ENCODE data around the gene SOAT2. TPM values are rescaled to one million over a fixed set of nuclear protein-coding genes. Genes with fewer than 3 reads are reported as not detected.

SOAT2 gene
- total RNA-seq, 4 donors from 2014 or later, result 13.3 to 55.0 (median 34.5) TPM; not detected in 1

DNA sequence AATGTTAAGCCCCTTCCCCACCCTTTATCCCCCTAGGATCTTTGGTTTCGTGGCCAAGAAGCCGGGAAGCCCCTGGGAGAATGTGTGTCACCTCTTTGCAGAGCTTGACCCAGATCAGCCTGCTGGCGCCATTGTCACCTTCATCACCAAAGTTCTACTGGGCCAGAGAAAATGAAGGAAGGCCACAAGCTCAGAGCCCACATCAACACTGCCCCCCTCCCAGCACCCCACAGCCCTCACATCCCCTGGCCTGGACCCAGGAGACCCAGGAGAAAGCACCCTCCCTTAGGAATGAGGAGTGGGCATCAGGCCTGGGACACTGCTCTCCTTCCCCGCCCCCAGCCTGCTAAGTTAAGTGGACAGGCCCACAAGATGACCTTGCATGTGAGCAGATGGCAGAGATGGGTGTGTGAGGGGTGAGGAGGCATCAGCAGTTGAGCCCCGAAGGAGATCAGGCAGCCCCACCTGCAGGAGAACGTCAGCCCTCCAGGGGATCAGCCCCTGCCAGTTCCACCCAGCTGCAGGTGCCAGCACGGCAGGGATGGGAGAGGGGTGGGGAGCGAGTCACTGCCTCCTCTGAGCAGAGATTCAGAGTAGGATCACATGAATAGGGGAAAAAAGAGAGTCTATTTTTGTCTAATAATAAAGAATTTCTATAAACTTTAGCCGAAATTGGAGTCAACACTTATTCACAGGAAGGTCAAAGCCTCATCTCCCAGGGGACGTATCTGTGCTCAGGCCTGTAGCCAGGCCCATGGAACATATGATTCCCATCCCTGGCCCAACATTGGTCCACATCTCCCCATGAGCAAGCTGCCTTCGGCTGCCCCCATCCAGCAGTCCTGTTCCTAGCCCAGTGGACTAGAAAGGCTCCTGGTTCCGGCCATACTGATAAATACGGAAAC lies 39.3 kb upstream of the SOAT2 start:
- peak in 2 of 3 donors; percentile 40 to 57 for DNase-seq
- peak overlapping the region in 3 of 4 donors; percentile 42 to 50 (median 49) for H3K27ac ChIP-seq
- no peak overlapping the region for H3K4me3 ChIP-seq
- H3K36me3 ChIP-seq, result peaks cover 0 to 51% (median 0%) of the 10 kb centered on the region in 3 donors
- peaks cover 0 to 36% (median 2%) of the 10 kb centered on the region in 4 donors for H3K4me1 ChIP-seq
- H3K27me3 ChIP-seq, result no peaks in the 10 kb centered on the region
- TF ChIP-seq CTCF (IDR thresholded peaks at IDR 0.05) (no peak), POLR2A (IDR thresholded peaks at IDR 0.05) (no peak)
- no peaks in the 10 kb centered on the region for H3K9me3 ChIP-seq

DNA sequence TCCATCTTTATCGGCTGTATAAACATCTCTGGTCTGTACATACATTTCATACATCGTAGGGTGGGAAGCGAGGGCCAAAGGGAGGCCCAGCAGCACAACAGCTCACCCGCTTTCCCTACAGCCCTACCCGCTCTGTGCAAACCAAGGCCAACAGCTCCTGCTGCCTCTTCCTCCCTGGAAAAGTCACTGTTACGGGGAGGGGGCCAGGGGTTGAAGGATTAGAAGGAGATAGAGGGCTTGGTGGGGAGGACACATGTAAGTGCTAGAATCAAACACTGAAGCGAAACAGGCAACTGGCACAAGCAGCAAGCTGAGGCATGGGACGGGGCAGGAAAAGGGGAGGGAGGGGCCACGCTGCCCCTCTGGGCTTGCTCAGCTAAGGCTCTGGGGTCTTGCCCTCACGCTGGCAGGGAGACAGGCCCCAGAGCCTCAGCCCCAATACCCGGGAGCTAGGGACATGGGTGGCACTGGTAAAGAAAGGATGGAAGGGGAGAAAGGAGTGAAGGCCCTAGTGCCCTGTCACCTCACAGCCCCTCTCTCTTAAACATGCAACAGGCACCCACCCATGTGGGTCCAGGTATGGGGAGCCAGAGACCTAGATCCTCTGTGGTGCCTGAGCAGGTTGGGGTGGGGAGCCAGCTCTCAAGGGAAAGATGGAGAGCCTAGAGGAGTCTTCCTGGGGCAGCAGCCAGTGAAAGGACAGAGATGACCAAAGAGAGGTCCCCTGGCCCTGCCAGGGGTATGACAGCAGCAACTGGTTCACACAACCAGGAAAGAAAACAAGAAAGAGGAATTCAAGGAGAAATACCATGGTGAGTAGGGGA lies 38.5 kb upstream of the SOAT2 start:
- Histone ChIP-seq H3K27me3 (no peaks in the 10 kb centered on the region), H3K4me1 (peaks cover 0 to 39% (median 2%) of the 10 kb centered on the region in 4 donors), H3K9me3 (no peaks in the 10 kb centered on the region), H3K27ac (peak overlapping the region; percentile 20 to 63 (median 46)), H3K4me3 (no peak overlapping the region), H3K36me3 (peaks cover 0 to 54% (median 0%) of the 10 kb centered on the region in 3 donors)
- peak in 1 of 3 donors; percentile 44 for DNase-seq
- TF ChIP-seq CTCF (IDR thresholded peaks at IDR 0.05) (no peak), POLR2A (IDR thresholded peaks at IDR 0.05) (no peak)

- TF ChIP-seq POLR2A (IDR thresholded peaks at IDR 0.05) (no peak), CTCF (IDR thresholded peaks at IDR 0.05) (no peak)
- no peak overlapping the region for H3K4me3 ChIP-seq
- peaks cover 0 to 36% (median 2%) of the 10 kb centered on the region in 4 donors for H3K4me1 ChIP-seq
- DNase-seq, result peak in 1 of 3 donors; percentile 45
- peak overlapping the region in 3 of 4 donors; percentile 38 to 63 (median 50) for H3K27ac ChIP-seq
- H3K9me3 ChIP-seq, result no peaks in the 10 kb centered on the region
- H3K36me3 ChIP-seq, result peaks cover 0 to 54% (median 0%) of the 10 kb centered on the region in 3 donors
- no peaks in the 10 kb centered on the region for H3K27me3 ChIP-seq
Observed at GRCh38 chr12:53065470-53065869, 37.8 kb upstream of the SOAT2 start.

DNA sequence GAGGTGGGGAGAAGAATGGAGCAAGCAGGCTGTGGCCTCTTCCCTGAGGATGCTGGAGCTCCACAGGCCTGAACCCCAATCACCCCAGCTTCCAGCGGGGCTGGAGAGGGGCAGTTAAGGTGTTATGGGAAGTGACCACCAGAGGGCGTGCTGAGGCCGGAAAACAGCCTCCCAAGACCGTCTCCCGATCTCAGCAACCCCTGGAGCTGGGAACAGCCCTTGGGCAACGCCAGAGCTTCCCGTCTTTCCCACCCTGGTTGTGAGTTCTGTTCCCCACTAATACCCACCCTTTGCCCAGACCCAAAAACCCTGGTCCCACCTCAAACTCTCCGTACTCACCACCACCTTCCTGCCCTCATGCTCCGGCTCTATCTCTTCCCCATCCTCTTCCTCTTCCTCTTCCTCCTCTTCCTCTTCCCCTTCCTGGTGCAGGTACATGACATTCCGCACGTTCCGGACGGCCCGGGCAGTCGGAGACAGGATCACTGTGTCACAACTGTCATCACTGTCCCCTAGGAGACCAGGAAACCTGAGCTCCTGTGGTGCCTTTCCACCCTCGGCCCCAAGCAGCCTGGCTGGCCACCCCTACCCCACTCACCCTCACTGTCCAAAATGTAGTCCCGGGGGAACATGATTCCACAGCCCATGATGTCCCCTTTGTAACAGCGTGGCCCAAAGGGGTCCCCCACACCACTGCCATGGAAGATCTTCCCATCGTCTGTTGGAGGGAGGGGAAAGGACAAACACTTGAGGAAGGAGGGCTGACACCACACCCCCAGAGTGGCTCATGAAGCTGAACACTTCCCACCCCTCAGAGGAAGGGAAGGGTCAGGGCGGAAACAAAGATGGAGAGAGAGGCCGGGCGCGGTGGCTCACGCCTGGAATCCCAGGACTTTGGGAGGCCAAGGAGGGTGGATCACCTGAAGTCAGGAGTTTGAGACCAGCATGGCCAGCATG lies 37.0 kb upstream of the SOAT2 start:
- no peaks in the 10 kb centered on the region for H3K9me3 ChIP-seq
- H3K4me1 ChIP-seq, result peaks cover 0 to 34% (median 1%) of the 10 kb centered on the region in 4 donors
- no peaks in the 10 kb centered on the region for H3K27me3 ChIP-seq
- H3K4me3 ChIP-seq, result no peak overlapping the region
- H3K36me3 ChIP-seq, result peaks cover 0 to 61% (median 0%) of the 10 kb centered on the region in 3 donors
- peak; percentile 62 to 90 (median 86) for DNase-seq
- H3K27ac ChIP-seq, result peak overlapping the region; percentile 14 to 63 (median 38)
- no peak for TF ChIP-seq POLR2A (IDR thresholded peaks at IDR 0.05)
- peak; percentile 65 to 94 (median 88) for TF ChIP-seq CTCF (IDR thresholded peaks at IDR 0.05)
